ENCODE measurements around the gene TMEM121.
"Not testable (repeated sequence)": the region's sequence is repeated elsewhere in the genome, so short reads cannot be mapped to it uniquely, and the experiment has no call there.

Gene TMEM121

DNA sequence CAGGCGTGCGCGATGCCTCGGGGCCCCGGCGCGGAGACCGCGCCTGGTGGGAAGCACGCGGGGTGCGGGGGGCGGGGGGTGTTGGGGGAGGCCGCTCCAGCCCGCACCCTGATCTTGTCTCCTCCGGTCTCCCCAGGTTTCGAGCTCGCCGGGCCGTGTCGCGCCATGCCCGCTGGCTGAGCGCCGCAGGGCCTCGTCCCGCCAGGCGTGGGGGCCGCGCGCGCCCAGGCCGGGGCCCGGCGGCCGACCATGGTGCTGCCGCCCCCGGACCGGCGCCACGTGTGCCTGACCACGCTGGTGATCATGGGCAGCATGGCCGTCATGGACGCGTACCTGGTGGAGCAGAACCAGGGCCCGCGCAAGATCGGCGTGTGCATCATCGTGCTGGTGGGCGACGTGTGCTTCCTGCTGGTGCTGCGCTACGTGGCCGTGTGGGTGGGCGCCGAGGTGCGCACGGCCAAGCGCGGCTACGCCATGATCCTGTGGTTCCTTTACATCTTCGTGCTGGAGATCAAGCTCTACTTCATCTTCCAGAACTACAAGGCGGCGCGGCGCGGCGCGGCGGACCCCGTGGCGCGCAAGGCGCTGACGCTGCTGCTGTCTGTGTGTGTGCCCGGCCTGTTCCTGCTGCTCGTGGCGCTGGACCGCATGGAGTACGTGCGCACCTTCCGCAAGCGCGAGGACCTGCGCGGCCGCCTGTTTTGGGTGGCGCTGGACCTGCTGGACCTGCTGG is 2.4 kb downstream of the TMEM121 start:
- no peak for DNase-seq

DNA sequence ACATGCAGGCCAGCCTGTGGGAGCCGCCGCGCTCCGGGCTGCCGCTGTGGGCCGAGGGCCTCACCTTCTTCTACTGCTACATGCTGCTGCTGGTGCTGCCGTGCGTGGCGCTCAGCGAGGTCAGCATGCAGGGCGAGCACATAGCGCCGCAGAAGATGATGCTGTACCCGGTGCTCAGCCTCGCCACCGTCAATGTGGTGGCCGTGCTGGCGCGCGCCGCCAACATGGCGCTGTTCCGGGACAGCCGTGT is 2.9 kb downstream of the TMEM121 start:
- no peak for DNase-seq

DNA sequence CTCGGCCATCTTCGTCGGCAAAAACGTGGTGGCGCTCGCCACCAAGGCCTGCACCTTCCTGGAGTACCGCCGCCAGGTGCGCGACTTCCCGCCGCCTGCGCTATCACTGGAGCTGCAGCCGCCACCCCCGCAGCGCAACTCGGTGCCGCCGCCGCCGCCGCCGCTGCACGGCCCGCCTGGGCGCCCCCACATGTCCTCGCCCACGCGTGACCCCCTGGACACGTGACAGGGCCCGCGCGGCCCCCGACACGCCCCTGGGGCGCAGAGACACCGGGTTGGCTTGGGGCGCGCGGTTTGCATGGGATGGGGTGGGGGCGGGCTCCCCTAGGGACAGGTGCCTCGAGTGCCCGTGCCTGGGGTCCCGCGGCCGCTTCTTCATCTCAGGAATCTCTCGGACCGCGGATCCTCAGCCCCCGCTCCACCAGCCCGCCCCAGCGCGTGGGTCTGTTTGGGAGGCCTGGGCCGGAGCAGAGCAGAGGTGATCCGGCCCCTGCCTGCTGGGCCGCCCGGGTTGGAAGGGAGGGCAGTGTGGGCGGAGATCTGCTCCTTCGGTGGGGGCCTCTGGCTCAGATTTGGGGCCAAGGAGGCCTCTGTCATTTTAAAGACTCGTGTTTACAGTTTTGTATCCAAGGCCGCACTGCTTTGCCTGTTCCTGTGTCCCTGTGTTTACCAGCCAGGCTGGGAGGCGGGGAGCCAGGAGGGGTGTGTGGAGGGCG is 3.3 kb downstream of the TMEM121 start:
- no peak for DNase-seq

DNA sequence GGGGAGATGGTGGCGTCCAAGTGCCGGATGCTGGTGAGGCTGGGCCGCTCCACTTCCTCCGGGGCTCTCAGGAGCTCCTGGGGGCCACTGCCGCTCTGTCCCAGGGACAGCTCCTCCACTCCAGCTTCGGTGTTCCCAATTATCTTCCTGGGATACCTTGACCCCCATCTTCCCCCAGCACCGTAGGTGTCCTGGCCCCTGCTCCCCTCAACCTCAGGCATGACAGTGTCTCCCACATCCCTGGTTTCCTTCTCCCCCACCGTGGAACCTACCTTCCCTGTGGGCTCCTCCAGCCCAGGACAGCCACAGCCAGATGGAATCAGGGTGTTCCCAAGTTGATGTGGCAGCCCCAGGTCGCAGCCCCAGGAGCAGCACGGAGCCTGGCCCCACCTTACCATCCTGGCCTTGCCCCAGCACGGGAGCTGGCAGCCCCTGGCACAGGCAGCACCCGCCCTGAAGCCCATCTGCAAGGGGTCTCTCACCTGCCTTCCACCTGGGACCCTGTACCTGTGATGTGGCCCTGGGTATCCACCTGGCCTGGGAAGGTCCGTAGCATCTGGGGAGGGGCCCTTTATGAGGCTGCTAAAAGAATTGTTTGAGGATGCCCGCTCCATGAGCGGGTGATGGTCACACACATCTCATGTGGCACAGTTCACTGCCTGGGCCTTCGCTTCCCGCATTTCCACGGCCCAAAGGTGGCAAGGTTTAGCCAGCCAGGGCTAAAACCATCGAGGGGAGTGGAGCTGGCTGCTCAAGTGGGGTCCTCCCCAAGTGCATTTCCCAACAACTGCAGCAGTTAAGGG is 4.1 kb downstream of the TMEM121 start:
- no peak for DNase-seq

DNA sequence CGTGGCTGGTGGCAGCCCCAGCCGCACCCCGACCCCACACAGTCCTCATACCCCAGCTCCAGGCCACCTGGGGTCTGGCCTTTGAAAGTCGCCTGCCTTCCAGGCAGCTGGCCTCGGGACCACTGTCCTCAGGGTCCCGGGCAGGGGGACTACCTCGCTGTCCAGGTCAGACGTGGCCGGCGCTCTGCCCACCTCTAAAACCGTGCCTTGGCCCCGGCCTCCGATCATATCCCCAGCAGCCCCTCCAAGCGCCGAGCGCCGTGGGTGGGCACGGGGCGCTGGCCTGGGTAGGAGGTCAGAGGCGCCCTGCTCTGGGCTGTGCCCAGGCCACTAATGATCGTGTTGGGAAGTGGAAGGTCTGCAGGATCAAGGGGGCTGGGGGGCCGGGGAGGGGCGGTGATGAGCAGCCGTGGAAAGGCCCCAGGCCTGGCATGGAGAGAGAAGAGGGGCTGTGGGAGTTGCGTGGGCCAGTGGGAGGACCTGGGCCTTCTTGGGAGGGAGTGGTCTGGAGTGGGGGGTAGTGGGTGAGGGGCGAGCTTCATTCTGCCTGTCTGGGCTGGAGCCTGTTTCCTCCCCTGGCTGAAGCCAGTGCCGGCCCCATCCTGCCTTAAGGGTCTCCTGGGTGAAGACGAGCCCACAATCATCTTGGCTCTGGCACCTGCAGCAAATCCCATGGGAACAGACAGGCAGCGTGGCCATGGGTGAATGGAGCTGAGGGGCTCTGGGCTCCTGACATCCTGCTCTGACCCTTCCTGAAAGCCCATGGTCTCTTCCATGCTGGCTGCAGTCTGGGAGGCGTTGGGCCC is 4.9 kb downstream of the TMEM121 start:
- no peak for DNase-seq

DNA sequence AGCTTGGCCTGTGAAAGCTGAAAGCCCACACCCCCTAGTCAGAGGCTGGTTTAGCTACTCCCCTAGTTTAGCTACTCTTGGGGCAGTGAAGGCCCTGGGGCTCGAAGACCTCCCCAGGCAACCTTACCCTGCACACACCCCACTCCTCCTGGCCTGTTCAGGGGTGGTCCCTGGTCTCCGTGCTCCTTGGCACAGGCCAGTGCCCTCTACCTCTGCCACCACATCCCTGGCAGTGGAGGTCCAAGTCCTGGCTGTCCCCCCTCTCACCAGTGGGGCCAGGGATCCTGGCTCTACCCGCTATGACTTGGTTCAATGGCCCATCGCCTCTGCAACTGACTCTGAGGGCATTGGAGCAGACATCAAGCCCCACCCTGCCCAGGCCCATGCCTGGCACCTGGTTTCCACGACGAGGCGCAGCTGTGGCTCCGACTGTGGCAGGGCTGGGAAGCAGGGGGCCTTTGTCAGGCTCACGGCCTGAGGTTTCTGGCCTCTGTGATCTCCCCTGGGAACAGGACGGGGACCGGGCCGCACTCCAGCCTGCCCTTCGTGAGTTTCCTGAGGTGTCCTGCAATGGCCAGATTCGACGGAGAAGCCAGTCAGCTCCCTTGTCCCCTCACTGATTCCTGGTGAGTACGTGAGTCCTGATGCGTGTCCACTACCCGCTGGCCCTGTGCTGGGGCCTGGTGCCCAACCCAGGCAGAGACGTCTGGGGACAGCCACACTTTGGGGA is 5.7 kb downstream of the TMEM121 start:
- DNase-seq, result no peak

DNA sequence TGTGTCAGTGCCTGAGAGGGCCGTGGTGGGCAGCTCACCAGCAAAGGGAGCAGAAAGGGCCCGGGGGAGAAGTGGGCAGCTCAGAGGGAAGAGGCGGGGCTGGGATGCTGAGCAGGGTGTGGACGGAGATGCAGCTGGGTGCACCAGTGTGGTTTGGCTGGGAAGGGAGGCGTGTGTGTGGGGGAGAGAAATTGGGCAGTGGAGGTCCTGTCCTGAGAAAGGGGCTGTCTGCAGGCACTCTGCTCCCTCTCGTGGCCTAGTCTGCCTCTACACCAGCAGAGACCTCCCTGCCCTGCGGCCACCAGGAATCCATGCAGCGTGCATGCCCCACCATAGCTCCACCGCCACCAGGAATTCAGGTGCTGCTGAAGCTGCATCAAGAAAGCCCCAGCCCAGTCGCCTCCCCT is 6.4 kb downstream of the TMEM121 start:
- DNase-seq, result no peak

DNA sequence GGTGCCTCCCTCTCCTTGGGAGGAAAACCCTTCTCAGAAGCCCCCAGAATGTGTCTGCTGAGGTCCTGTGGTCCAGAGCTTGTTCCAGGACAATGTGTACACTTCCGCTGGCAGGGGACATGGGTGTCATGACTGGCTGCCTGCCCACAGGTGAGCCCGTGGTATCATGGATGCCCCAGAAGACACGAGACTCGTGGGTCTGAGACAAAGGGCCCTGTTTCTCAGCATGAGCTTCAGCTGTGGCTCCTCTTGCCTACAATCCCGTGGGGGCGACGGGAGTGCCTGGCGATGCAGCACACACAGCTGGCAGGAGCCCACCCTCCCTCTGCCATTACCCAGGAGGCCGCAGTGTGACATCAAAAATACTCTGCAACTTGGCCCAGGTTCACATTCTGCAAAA is 7.0 kb downstream of the TMEM121 start:
- DNase-seq, result no peak

DNA sequence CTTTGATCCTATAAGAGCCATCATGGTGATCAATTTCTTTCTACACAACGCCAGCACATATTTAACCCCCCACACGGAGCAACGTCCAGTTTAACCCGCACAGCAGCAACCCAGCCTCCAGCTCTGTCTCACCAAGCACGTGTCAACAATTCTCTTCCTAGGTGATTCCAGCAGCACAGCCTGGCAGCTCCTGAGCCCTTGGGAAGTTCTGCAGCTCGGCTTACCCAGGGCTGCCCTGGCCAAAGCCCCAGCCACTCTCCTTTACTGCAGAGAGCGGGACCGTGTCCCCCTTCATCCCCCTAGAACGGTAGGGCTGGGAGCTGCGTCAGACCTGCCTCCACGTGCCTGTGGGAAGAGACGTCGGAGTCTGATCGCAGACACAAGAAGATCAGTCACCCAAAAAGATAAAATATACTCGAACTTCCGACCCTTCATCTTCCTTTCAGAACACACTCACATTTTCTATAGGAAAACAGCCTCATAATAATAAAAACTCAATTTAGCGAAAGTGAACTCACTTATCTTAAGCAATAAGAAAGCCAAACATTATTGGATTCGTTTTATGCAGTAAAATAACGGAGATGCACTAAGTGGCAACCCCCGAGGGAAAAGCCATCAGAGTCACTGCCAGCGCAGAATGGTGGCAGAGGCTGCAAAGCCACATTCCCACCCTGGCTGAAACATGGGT is 7.6 kb downstream of the TMEM121 start:
- no peak for DNase-seq

DNA sequence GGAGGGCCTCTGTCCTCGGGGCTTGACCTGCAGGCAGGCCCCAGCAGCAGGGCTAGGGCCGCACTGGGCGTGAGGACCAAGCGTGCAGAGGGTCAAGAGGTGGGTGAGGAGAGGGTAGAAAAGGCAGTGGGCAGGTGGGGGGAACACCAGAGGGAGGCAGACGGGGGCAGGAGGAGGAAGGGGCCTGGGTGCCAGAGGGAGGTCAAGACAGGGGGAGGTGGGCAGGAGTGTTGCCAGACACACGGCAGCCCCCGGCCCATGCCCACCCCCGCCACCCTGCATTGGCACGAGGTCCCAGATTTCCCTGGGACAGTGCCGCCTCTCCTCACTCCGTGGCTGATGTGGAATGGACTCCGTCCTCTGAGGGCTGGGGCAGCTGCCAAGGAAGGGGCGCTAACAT is 8.2 kb downstream of the TMEM121 start:
- no peak for DNase-seq

DNA sequence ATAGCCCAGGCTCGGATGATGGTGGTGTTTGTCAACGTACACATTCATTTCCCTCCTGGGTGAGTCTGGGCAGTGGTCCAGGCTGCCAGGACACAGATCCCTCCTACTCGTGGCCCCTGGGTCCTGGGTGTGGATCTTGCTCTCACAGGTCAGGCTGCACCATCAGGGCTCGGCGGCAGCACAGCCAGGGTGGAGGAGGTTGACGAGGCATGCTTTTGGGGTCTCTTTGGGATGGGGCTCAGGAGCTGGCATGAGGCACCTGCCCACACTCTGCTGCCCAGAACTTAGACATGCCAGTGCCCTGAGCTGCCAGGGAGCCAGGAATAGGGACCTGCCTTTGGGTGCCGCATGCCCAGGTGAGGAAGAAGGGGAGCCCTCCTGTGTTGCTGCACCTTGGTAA is 9.7 kb downstream of the TMEM121 start:
- DNase-seq, result no peak

DNA sequence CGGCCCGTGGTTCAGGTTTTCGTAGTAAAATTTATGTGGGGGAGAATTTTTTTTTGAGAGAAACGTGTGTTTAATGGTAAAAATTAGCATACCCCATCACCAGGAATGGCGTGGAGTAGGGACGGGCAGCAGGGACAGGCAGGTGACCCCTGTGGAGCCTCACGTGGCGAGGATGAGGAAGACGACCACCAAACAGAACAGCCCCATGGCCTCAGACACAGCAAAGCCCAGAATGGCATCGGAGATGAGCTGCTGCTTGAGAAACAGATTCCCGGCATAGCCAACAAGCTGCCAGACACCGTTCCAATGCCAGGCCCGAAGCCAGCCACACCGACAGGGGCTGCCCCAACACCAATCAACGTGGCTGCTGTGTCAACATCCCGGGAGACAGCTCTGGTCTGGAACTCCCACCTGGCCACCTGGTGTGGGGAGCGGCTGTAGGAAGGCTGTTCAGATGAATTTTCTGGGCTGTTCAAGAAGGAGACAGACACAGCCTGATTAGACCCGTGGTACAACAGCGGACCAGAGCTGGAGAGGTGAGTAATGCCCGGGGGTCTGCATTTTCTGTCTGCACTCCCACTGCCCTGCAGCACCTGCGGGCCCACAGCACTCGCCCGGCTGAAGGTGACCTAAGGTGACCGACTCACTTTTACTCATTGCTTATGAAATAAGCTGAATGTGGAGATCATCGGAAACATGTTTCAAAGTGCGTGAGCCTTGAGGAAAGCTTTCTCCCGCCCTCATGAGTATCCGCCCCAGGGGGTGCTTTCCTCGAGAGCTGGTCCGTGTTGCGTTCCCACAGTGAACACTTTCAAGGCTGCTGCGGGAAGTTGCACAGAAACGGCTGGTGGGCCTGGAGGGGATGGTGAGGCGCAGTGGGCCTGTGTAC is 10.6 kb downstream of the TMEM121 start:
- DNase-seq, result no peak

DNA sequence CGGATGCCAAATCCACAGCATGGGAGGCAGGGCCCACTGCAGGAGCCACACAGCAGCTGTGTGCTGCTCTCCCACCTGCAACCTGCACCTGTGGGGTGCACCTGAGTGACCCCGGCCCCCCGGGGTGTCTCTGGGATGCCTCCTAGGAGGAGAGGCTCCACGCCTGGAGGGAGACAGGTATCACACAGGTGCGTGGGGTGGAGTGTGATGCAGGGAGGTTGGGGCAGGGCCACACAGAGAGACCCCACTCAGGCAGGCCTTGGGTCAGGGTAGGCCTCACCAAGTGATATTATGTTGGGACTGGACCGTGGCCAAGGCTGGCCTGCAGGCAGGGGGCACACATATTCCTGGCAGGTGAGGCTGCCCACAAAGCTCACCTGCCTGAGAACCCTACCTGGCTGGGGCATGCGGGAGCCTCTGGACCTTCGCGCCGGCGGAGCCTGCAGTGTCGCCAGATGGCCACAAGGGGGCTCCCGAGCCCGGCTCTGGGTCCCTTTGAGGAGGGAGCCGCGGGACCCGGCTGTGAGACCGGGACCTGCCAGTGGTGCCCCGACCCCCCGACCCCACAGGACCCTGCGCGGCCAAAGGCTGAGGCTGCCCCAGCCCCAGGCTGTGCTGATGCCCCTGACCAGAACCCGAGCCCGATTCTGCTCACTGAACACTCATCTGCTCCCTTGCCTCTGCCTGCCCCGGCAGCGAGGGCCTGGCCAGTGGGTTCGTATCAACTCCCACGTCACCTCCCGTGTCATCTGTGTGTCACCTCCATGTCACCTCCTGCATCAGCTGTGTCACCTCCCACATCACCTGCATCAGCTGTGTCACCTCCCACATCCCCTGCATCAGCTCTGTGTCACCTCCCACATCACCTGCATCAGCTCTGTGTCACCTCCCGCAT is 11.4 kb downstream of the TMEM121 start:
- DNase-seq, result no peak

DNA sequence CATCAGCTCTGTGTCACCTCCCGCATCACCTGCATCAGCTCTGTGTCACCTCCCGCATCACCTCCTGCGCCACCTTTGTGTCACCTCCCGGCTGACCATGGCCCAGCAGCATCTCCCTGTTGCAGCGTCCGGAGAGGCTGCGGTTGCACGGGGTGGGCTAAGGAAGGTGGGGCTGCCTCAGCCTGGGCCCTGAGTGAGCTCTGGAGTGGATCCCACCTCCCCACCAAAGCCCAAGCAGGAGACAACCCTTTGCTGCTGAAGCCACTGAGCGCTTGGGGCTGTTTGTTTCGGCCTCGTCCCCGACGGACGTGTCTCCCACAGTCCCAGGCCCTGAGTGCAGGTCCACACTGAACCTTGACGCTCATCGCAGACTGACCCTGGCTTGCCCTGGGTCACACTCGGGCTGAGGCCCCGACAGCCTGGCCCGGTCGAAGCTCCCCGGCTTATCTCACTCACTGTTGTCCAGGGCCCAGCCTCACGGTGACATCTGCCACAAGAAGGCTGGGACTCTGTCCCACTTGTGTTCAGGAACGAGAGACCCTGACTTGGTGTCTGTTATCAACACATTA is 12.2 kb downstream of the TMEM121 start:
- no peak for DNase-seq

DNA sequence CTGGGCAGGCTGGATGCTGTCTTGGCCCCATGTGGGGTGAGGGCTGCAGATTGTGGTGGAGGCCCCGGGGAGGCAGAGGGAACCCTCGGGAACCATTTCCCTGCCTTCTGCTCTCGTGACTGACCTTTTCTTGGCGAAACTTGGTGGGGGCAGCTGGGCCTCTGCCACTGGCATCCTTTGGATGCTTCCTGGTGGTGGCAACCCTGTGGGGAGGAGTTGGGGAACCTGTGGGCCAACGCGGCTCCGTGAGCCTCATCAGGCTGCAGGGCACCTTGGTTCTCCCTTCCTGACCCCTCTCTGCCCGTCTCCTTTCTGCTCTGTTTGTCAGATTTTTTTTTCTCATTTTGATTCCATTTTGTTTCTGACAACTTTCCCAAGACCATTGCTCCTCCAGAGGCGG is 14.4 kb downstream of the TMEM121 start:
- no peak for DNase-seq

DNA sequence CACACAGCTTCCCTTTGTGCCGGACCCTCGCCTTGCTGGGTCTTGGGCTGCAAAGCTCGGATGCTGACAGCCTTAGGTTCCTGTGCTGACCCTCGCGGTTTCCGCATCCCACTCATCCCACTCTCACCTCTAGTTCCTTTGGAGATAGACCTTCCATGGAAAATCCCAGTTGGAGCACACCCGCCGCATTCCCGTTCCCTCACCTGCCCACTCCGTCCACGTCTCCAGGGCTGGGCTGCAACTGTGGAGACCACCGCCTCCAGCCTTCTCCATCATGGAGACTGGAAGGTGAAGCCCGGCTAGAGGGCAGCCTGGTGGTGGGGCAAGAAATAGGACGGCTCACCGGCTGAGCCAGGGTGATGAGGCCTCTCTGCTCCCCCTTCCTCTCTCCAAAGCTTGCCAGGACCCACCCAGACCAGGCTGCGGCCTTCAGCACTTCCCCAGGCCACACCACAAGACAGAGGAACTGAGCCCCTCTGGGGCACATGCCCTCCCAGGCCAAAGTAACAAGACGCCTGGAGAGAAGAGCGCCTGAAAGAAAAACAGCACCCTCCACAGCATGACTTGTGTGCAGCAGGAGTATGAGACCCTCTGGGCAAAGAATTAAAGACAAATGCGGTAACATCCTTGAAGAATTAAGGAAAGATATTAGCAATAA is 15.0 kb downstream of the TMEM121 start:
- no peak for DNase-seq

DNA sequence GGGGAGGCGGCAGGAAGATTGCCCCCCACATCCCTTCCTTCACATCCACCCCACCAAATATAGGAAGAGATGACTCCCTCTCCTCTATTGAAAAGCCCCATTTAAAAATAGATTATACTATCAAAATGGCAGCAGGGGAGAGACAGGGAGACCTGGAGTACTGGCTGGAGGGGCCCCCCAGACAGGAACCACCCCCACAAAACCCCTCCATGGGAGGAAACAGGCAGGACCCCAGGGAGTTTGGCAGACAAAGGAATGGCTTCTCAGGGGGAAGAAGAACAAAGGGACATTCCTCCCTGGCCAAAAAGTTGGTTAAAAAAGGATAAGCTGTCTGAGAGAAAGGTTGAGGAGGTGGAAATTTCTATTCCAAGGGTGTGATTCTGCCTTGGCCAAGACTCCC is 19.3 kb downstream of the TMEM121 start:
- not testable (repeated sequence) for DNase-seq

DNA sequence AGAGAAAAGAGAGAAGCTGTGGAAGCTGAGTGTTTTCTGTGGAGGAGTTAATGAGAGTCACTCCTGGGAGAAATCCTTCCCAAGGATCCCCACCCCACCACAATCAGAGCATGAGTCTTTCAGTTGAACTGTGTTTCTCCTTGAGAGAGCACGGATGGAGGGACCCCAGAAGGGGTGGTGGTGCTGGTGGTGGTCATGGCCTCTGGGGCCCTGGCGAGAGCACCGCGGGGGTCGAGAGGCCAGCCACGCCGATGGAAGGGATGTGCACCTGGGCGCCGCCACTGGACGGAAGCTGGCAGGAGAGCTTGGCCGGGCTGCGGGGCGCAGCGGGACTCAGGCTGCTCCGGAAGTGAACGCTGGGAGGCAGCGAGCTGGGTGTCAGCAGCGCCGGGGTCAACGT is 20.0 kb downstream of the TMEM121 start:
- DNase-seq, result not testable (repeated sequence)

DNA sequence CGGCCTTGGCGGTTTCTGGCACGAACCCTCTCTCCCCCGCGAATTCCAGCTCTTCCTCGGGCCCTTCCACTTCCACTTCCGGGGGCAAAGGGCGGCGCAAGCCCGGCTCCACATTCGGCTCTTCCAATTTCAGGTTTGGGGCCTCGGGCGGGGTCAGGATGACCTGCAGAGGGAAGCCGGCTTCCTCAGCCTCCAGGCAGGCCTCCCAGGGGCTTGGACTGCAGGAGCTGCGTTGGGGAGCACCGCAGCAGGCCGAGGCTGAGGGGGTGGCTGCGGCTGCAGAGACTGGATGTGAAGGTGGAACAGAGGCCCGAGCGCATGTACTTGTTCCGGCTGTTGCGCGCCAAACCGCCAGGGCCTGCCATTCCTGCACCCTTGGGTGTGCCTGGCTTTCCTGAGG is 20.7 kb downstream of the TMEM121 start:
- not testable (repeated sequence) for DNase-seq
